COLO829 (cell line): ENCODE data around the gene SCGB3A1.

Experiments used
- DNase-seq: peaks from one replicate; pipeline ENCODE4 v3.0.0; 2012; ENCODE audit warnings: low spot score

SCGB3A1 gene

GRCh38 chr5:180586870-180587269, 4.4 kb downstream of the SCGB3A1 start:
- DNase-seq, result no peak

- DNase-seq, result no peak
These were observed 5.1 kb downstream of the SCGB3A1 start for GRCh38 chr5:180586204-180586603.

- DNase-seq, result no peak
These were observed 7.6 kb downstream of the SCGB3A1 start for GRCh38 chr5:180583738-180584137.

GRCh38 chr5:180580681-180581080, 10.6 kb downstream of the SCGB3A1 start:
- DNase-seq, result no peak

- no peak for DNase-seq
These were observed 15.7 kb downstream of the SCGB3A1 start for GRCh38 chr5:180575571-180575970.

- no peak for DNase-seq
These were observed 22.4 kb downstream of the SCGB3A1 start for GRCh38 chr5:180568914-180569313.

- no peak for DNase-seq
These were observed 27.3 kb downstream of the SCGB3A1 start for GRCh38 chr5:180563994-180564393.

GRCh38 chr5:180558232-180558631, 33.1 kb downstream of the SCGB3A1 start:
- DNase-seq, result no peak

GRCh38 chr5:180557217-180557809, 34.0 kb downstream of the SCGB3A1 start:
- no peak for DNase-seq

GRCh38 chr5:180555168-180555921, 36.0 kb downstream of the SCGB3A1 start:
- DNase-seq, result no peak

GRCh38 chr5:180553530-180553929, 37.8 kb downstream of the SCGB3A1 start:
- DNase-seq, result no peak

- no peak for DNase-seq
These were observed 42.7 kb downstream of the SCGB3A1 start for GRCh38 chr5:180548563-180548962.

- no peak for DNase-seq
These were observed 46.1 kb downstream of the SCGB3A1 start for GRCh38 chr5:180545248-180545647.

GRCh38 chr5:180541710-180542109, 49.6 kb downstream of the SCGB3A1 start:
- DNase-seq, result no peak
